ENCODE data around the gene CACYBP. TPM values are rescaled to one million over a fixed set of nuclear protein-coding genes. Genes with fewer than 3 reads are reported as not detected.

CACYBP gene
- total RNA-seq, 2 donors from 2014 or later: 289 to 427 TPM

DNA sequence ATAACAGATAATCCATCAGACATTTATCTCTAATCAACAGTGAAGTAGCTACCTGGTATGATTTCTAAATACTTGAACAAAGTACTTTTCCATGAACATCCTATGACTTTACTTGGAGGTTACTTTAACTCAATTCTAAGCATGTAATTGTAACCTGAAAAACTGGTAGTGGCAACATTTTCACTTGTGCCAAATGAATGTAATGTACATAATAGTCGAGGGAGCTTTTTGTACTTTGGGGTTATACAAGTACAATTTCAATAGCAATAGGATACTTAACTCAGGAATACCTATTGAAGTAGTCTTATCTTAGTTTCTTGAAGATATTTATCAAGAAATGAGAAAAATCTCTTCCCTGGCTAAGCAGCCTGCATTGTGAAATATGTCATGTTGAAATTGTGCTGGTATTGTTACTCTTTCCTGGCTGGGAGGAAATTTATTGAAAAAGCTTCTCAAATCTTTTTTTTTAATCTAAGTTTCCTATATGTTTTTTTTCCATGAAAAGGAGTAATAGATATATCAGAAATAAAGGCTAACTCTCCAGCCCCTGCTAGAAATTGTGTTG lies 33.7 kb upstream of the CACYBP start:
- Mint-ChIP-seq H3K4me3 (peak overlapping the region; percentile 72), H3K36me3 (ENCODE audit: low read depth) (peaks cover 23% of the 10 kb centered on the region), H3K9me3 (no peaks in the 10 kb centered on the region), H3K4me1 (peaks cover 53% of the 10 kb centered on the region), H3K27me3 (no peaks in the 10 kb centered on the region), H3K27ac (peak overlapping the region; percentile 86)
- ATAC-seq (replicated peaks): no peak

DNA sequence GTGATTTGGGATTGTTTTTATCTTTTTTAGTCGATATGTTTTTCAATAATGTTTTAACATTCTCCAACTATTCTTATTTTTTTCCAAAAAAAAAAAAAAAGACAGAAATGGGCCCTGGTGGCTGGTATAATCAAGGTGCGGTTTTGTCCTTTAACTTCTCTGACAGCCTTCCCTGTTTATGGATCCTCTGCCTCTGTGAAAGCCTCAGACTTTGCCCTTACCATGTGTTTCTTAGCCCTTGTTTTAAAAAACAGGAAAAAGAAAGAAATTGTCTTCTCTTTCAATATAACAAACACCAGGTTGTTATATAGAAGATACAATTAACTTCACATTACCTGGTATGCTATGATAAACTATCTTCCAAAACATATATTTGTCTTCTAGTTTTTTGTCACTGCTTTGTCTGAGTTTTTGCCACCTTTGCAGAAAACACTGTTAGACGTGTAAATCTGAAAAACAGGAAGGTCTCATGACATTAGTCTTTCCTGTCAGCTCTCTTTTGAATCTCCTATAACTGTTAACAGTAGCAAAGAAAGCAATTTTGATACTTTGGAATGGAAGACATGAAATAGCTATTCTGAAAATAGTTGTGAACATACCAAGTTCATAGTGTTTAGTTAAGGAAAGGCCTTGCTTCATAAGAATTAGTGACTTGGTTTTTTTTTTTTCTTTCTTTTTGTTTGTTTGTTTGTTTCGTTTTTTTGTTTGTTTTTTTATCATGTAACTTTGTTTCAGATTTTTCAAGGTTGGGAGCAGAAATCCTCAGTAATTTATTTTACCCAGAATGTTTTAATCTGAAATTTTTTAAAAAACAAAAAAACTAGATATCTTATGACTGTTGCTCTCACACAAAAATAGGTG lies 31.7 kb upstream of the CACYBP start:
- Mint-ChIP-seq H3K27me3 (no peaks in the 10 kb centered on the region), H3K27ac (peak overlapping the region; percentile 97), H3K4me3 (peak overlapping the region; percentile 72), H3K36me3 (ENCODE audit: low read depth) (peaks cover 29% of the 10 kb centered on the region), H3K9me3 (no peaks in the 10 kb centered on the region), H3K4me1 (peaks cover 61% of the 10 kb centered on the region)
- ATAC-seq (replicated peaks): no peak

DNA sequence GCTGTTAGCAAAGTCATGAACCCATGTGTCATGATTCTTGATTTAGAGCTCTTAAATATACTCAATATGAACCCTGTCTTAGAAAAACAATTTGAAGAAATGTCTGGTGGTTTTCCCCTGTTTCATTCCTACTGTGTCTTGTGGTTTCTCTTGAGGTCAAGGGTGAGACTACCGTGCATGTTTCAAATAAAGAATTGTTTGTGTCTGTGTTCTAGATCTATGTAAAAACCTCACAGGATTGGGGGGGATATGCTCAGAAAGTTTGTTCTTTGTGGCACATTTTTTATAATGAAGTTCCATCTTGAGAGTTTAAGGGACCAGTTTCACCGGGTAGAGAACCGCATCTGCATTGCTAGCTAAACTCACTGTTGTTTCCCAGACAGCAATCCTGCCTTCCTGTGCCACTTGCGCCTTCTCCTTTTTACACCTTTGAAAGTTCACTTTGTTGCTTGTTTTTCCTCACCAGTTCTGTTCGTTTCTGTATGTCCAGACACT lies 30.9 kb upstream of the CACYBP start:
- Mint-ChIP-seq H3K27ac (peak overlapping the region; percentile 97), H3K4me1 (peaks cover 61% of the 10 kb centered on the region), H3K9me3 (no peaks in the 10 kb centered on the region)

DNA sequence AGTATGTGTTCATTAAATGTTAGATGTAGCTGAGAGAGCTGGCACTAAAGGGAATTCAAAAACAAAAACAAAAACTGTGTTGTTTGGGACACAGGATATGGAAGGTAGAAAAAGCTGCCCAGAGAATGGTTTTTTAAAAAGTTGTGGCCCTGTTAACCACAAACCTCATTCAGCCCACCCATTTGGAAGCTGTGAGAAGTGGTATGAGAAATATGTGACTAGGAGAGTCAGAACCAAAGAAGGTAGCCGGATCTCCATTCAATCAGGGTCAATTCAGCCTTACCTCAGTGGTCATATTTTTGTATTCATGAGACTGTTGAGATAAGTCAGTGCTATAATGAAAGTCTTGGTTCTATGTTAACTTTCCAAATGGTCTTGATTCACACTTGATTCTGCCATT lies 29.8 kb upstream of the CACYBP start:
- H3K4me1 Mint-ChIP-seq: peaks cover 53% of the 10 kb centered on the region
- no peaks in the 10 kb centered on the region for H3K27me3 Mint-ChIP-seq
- H3K4me3 Mint-ChIP-seq: peak overlapping the region; percentile 72
- peak overlapping the region; percentile 97 for H3K27ac Mint-ChIP-seq
- H3K36me3 Mint-ChIP-seq (ENCODE audit: low read depth): peaks cover 44% of the 10 kb centered on the region
- ATAC-seq (replicated peaks): peak; percentile 63
- no peaks in the 10 kb centered on the region for H3K9me3 Mint-ChIP-seq

More for the DNA sequence above, 30.9 kb upstream of the CACYBP start:
- peak overlapping the region; percentile 72 for H3K4me3 Mint-ChIP-seq
- H3K36me3 Mint-ChIP-seq (ENCODE audit: low read depth): peaks cover 33% of the 10 kb centered on the region
- ATAC-seq (replicated peaks): peak; percentile 70
- H3K27me3 Mint-ChIP-seq: no peaks in the 10 kb centered on the region

DNA sequence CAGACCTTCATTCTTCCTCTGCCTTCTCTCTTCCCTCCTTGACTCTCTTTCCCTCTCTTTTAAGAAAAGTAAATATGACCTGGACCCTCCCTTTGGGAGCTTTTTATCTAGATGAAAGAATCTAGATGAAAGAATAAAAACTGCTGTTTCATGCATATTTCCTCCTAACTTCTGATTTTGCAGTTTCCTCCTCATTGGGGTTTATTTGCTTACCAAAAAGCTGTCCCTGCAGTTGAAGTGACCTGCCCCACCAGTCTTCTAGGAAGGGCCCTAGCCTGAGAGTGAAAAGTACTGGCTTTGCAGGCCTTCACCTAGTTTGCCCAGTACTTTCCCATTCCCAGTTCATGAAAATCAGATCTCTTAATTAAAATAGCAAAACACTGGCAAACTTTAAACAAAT lies 28.3 kb upstream of the CACYBP start:
- H3K4me3 Mint-ChIP-seq: peak overlapping the region; percentile 59

DNA sequence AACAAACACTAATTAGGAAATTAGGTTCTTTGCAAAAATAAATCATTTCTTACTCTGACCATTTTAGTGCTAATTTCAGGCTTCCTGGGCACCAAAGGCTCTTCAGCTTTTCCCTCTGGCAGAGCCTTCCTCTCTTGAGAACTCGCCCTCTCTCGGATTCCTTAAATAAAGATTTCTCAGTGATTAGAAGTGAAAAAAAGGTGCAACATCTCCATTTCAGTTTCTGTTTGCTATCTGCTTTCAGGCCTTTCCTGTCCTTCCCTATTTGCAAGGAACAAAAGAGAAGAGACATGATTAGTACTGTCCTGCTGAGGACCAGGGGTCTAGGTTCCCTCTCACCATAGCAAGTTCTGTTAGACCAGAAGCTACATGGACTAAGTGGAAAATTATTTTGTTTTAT lies 27.8 kb upstream of the CACYBP start:
- H3K9me3 Mint-ChIP-seq: no peaks in the 10 kb centered on the region
- ATAC-seq (replicated peaks): no peak
- peaks cover 48% of the 10 kb centered on the region for H3K4me1 Mint-ChIP-seq
- H3K36me3 Mint-ChIP-seq (ENCODE audit: low read depth): peaks cover 60% of the 10 kb centered on the region
- H3K27ac Mint-ChIP-seq: peak overlapping the region; percentile 80
- H3K4me3 Mint-ChIP-seq: peak overlapping the region; percentile 59
- H3K27me3 Mint-ChIP-seq: no peaks in the 10 kb centered on the region

More for the DNA sequence above, 28.3 kb upstream of the CACYBP start:
- no peak for ATAC-seq (replicated peaks)
- Mint-ChIP-seq H3K36me3 (ENCODE audit: low read depth) (peaks cover 55% of the 10 kb centered on the region), H3K27me3 (no peaks in the 10 kb centered on the region), H3K4me1 (peaks cover 48% of the 10 kb centered on the region), H3K27ac (peak overlapping the region; percentile 80), H3K9me3 (no peaks in the 10 kb centered on the region)

DNA sequence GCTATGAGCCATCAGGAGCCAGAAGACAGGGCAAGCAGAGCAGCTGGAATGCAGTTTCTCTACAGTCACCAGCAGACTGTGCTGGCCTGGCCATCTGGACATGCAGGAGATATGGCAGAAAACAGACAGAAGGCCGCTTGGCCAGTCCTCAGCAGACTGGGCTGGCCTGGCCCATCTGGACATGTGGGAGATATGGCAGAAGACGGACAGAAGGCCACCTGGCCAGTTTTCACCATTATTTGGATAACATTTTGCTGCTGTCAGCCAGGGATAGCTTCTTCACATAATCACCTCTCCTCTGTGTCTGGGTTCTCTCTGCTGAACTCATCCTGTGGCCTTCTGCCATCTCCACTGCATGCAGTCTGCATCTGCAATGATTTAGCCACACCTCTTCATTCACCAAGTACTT lies 25.0 kb upstream of the CACYBP start:
- Mint-ChIP-seq H3K36me3 (ENCODE audit: low read depth) (peaks cover 71% of the 10 kb centered on the region), H3K27me3 (no peaks in the 10 kb centered on the region), H3K9me3 (no peaks in the 10 kb centered on the region), H3K27ac (peak overlapping the region; percentile 13), H3K4me3 (no peak overlapping the region), H3K4me1 (peaks cover 42% of the 10 kb centered on the region)
- ATAC-seq (replicated peaks): no peak

DNA sequence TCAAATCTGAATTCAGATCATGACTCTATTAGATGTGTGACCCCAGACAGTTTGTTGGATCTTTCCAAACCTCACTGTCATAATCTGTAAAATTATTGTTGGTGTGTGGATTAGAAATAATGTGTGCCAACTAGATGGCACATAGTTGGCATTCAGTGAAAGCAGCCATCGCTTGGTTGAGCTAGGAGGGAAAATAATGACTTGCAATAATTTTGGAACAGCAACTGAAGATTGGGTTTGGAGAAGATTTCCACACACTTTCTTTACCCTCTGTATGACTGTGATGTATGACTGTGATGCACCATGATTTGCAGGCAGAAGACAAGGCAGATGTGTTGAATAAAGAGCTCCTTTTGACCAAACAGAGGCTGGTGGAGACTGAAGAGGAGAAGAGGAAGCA lies 24.0 kb upstream of the CACYBP start:
- peak overlapping the region; percentile 13 for H3K4me3 Mint-ChIP-seq
- peak overlapping the region; percentile 13 for H3K27ac Mint-ChIP-seq
- ATAC-seq (replicated peaks): no peak
- no peaks in the 10 kb centered on the region for H3K9me3 Mint-ChIP-seq
- H3K36me3 Mint-ChIP-seq (ENCODE audit: low read depth): peaks cover 74% of the 10 kb centered on the region
- H3K27me3 Mint-ChIP-seq: no peaks in the 10 kb centered on the region
- peaks cover 34% of the 10 kb centered on the region for H3K4me1 Mint-ChIP-seq

DNA sequence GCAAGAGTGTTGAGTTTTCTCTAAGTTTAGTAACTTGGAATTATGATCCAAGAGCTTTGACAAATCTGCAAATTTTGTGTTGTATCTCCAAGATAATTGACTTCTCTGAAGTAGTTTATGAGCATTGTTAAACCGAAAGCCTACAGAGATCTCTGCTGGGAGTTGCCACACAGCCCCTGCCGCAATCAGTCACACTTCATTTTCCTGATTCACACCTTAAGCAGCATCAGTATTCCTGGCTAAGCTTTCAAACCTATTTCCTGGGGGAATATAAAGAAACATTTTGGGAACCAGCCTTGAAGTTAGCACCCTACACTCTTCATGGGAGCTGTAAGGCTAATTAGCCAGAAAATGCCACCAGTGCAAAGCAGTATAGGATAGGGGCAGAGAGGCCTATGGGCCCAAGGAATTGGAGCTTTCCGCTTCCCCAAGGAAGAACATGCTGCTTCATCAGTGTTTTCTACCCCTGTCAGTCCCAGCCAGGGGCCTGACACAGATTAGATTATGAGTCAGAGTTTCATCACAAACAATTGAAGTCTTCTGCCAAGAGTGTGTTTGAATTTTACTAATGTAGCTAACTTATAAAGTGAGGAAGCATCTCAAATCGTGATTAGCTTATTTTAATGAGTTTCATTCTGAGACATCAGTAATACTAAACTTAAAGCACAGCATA lies 23.2 kb upstream of the CACYBP start:
- H3K36me3 Mint-ChIP-seq (ENCODE audit: low read depth): peaks cover 78% of the 10 kb centered on the region
- H3K4me3 Mint-ChIP-seq: peak overlapping the region; percentile 13
- ATAC-seq (replicated peaks): peak; percentile 97
- peaks cover 30% of the 10 kb centered on the region for H3K4me1 Mint-ChIP-seq
- H3K27ac Mint-ChIP-seq: peak overlapping the region; percentile 13
- H3K9me3 Mint-ChIP-seq: no peaks in the 10 kb centered on the region
- H3K27me3 Mint-ChIP-seq: no peaks in the 10 kb centered on the region

DNA sequence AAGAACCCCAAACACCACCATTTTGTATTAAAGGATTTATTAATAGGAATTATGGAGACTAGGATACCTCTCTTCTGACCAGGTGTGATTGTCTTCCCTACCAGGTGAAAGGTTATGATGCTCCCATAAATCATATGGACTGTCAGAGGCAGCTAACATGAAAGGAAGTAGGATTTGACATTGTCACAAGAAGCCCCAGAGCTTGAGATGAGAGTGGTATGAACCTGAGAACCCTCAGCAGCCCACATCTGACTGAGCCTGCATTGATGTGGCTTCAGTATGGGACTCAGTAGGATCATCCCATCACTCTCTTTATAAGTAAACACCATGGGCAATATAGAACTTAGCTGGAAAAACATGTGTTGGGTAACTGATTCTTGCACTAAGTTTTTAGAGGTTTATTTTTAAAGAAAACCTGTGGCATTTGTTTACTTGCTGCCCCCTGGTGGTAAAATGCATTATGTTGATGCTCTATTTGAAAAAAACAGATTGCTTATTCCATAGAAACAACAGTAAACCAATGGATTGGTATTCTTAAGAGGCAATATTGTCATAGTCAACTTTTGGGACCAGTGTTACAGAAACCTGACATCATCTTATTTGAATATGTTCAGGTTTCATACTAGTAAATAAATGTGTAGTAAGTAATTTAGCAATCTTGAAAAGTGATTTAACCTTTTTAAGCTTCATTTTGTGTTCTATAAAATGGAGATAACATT lies 16.6 kb upstream of the CACYBP start:
- Mint-ChIP-seq H3K9me3 (no peaks in the 10 kb centered on the region), H3K4me3 (no peak overlapping the region), H3K4me1 (peaks cover 3% of the 10 kb centered on the region), H3K27me3 (no peaks in the 10 kb centered on the region), H3K27ac (no peak overlapping the region), H3K36me3 (ENCODE audit: low read depth) (peaks cover 56% of the 10 kb centered on the region)
- peak; percentile 80 for ATAC-seq (replicated peaks)

DNA sequence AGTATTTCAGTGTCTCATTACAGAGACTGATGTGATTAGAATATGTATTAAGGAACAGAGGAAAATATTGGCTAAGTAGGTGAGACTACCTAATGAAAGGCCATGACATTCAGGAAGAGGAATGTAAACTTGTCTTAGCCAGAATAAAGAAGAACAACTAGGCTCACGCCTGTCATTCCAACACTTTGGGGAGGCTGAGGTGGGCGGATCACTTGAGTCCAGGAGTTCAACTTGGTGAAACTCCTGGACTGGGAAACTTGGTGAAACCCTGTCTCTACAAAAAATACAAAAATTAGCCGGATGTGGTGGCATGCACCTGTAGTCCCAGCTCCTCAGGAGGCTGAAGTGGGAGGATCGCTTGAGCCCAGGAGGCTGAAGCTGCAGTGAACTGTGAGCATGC lies 14.8 kb upstream of the CACYBP start:
- Mint-ChIP-seq H3K4me1 (peaks cover 16% of the 10 kb centered on the region), H3K27ac (no peak overlapping the region), H3K36me3 (ENCODE audit: low read depth) (peaks cover 48% of the 10 kb centered on the region), H3K4me3 (no peak overlapping the region), H3K27me3 (no peaks in the 10 kb centered on the region), H3K9me3 (no peaks in the 10 kb centered on the region)
- ATAC-seq (replicated peaks): no peak

DNA sequence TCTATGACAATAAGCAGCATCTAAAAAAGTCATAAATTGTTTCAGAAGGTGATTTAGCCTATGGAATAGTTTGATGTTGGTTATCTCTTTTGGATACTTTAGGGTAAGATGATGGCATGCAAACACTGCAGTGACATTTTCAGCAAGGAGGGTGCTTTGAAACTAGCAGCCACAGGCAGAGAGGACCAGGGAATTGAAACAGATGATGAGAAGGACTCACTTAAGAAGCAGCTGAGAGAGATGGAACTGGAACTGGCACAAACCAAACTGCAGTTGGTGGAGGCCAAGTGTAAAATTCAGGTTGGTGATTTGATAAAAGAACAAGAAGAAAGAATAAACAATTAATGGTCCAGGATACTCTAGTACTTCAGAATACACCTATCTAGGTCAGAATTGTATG lies 11.2 kb upstream of the CACYBP start:
- no peaks in the 10 kb centered on the region for H3K27me3 Mint-ChIP-seq
- peaks cover 16% of the 10 kb centered on the region for H3K4me1 Mint-ChIP-seq
- no peak overlapping the region for H3K4me3 Mint-ChIP-seq
- no peak for ATAC-seq (replicated peaks)
- no peaks in the 10 kb centered on the region for H3K9me3 Mint-ChIP-seq
- H3K27ac Mint-ChIP-seq: peak overlapping the region; percentile 7
- peaks cover 24% of the 10 kb centered on the region for H3K36me3 Mint-ChIP-seq (ENCODE audit: low read depth)

DNA sequence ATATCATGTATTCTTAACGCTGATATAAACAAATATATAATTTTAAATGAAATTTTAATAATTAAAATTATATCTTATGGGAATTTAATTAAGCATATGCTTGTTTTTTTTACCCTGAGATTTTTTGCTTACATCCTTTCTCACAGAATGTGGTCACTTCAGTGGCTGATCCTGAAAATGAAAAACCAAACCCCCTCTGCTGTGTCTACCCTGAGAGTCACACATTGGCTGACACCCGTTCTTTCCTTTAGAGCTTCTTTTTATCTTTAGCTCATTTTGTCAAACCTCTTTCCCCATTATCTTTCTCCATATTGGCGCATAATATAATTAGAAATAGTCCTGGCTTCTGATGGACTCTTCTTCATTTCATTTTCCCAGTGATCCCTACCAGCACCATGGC lies 10.8 kb upstream of the CACYBP start:
- H3K4me3 Mint-ChIP-seq: peak overlapping the region; percentile 88

More for the DNA sequence above, 10.8 kb upstream of the CACYBP start:
- Mint-ChIP-seq H3K4me1 (peaks cover 16% of the 10 kb centered on the region), H3K9me3 (no peaks in the 10 kb centered on the region), H3K27me3 (no peaks in the 10 kb centered on the region), H3K27ac (peak overlapping the region; percentile 93), H3K36me3 (ENCODE audit: low read depth) (peaks cover 25% of the 10 kb centered on the region)
- peak; percentile 50 for ATAC-seq (replicated peaks)

All from activated T-helper 17 cell treated with anti-CD3 and anti-CD28 coated beads, Interleukin-2, amount 50 U/mL, for 72 hours (primary cell).